Stomach (tissue), 9 donors: ENCODE data around the gene PPARA. TPM values are rescaled to one million over a fixed set of nuclear protein-coding genes. Genes with fewer than 3 reads are reported as not detected.
A peak's percentile ranks its signal among the peaks of the same experiment; 100 is the strongest.

ENCODE experiments used
- DNase-seq, 2 donors: peaks; one replicate each; pipeline versions ENCODE4 v3.0.0 to v3.0.0-alpha.2; 2013 to 2019
- H3K27ac ChIP-seq, 5 donors: fragments of 200-600 bp in 4 of 5; sonication (generic) in 4 of 5; one replicate each; pipeline ENCODE4 v1.5.1; 2013 to 2019; ENCODE audit warnings: mild to moderate bottlenecking in 1 of 5, moderate library complexity in 1 of 5
- H3K27me3 ChIP-seq, 3 donors: fragments of 200-600 bp; sonication (generic); one replicate each; pipeline ENCODE4 v1.5.1; 2017 to 2019; ENCODE audit warnings: mixed run types in 1 of 3
- H3K36me3 ChIP-seq, 4 donors: fragments of 200-600 bp; sonication (generic); 1 replicate in 3 of 4; 2 replicates in 1 of 4; pipeline ENCODE4 v1.5.1; 2016 to 2019
- H3K4me1 ChIP-seq, 4 donors: fragments of 200-600 bp; sonication (generic); one replicate each; pipeline ENCODE4 v1.5.1; 2016 to 2019
- H3K4me3 ChIP-seq, 4 donors: fragments of 200-600 bp; sonication (generic) in 3 of 4; one replicate each; pipeline ENCODE4 v1.5.1; 2016 to 2019; ENCODE audit warnings: mild to moderate bottlenecking in 1 of 4
- H3K9me3 ChIP-seq, 4 donors: fragments of 200-600 bp; sonication (generic); one replicate each; pipeline ENCODE4 v1.5.1; 2016 to 2019
- CTCF ChIP-seq, 7 experiments: fragments of 450-650 bp in 4 of 7; fragments of 200-600 bp in 3 of 7; sonication (generic) in 3 of 7; IDR thresholded peaks; one replicate each; pipeline ENCODE4 v1.5.1; 2016 to 2019; ENCODE audit warnings: antibody characterized with exemption in 7 of 7, control low read depth in 2 of 7, mild to moderate bottlenecking in 1 of 7
- EP300 ChIP-seq: sonication (generic); formaldehyde crosslinking; IDR thresholded peaks from one replicate; pipeline ENCODE4 v1.6.1; 2017; ENCODE audit warnings: antibody characterized with exemption
- POLR2A ChIP-seq, 4 donors: fragments of 450-650 bp; IDR thresholded peaks; one replicate each; pipeline ENCODE4 v1.6.1; 2016; ENCODE audit warnings: antibody characterized with exemption in 4 of 4, control low read depth in 2 of 4, mild to moderate bottlenecking in 1 of 4, moderate library complexity in 1 of 4
- POLR2AphosphoS5 ChIP-seq, 3 donors: sonication (generic); formaldehyde crosslinking; IDR thresholded peaks; one replicate each; pipeline ENCODE4 v1.6.1; 2016; ENCODE audit warnings: antibody characterized with exemption in 3 of 3
- WGBS, 5 donors: extraction: QIAGEN DNeasy Blood & Tissue Kit in 3 of 5; methylation state at CpG; one replicate each; pipeline versions ENCODE4 v1.1.5 to v1.1.7; 2013 to 2018; 5-methylcytosine and 5-hydroxymethylcytosine counted together
- intact Hi-C: fragments of 100-400 bp; cut with DNase I; formaldehyde crosslinking; loops from one replicate; pipeline ENCODE4 v1.15.1; 2023; ENCODE audit warnings: low total_unique reads
- polyA plus RNA-seq, 3 donors: library from polyadenylated mRNA; stranded (reverse); fragments of 200-250 nt; gene quantifications; one replicate each; pipeline ENCODE4 v1.2.3, GENCODE V29; 2013
- total RNA-seq, 5 donors: library from RNA; depleted of rRNA; stranded (reverse); fragments of >200 nt; gene quantifications; one replicate each; pipeline versions ENCODE4 v1.1.0 to v1.2.3, GENCODE V29; 2014 to 2016
- donor health status: healthy with polysubstance abuse.
- donor health status: Bipolar disorder and iron deficiency.
- donor health status: healthy.

The PPARA gene
- total and polyA plus RNA-seq, 8 donors: 3.4 to 28.8 (median 11.6) TPM

DNA sequence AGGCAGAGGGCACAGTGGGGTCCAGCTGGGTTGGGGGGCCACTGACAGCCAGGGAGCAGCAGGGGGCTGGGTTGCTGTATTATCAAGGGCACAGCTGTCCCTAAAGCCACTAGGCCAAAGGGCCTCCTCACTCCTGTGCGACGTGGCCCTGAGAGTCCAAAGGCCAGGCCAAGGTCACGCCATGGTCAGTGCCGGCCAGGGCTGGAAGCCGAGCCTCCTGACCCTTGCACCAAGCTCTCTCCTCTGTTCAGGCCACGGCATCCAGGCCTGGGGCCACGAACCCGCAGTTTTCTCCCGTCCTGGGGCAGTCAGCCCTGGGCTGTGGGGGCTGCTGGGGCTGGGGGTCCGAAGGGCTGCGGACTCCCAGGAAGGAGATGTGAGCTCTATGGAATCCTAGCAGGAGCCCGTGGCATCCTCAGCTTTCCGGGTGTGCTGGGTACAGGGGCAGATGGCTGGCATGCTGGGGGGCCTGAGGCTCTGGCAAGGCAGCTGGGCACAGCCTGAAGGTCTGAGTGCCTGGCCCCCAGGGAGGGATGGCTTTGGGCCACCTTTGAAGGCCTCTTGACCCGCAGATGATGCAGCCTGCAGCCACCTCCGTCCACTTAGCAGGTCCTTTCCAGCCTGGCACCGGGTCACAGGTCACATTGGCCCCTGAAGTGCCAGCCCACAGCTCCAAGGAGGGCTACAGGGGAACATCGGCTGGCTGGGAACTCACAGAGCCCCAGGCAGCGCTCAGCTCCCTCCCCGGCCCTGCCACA, 17.3 kb upstream of the PPARA start:
- H3K36me3 ChIP-seq: no peaks in the 10 kb centered on the region
- 84 to 89% (median 88%) methylated on average over 8 to 19 of the region's 19 CpGs for WGBS, 5 donors
- H3K4me3 ChIP-seq: no peak overlapping the region
- no peak overlapping the region for H3K27ac ChIP-seq
- H3K9me3 ChIP-seq: no peaks in the 10 kb centered on the region
- intact Hi-C loops: no loop called here
- H3K27me3 ChIP-seq: no peaks in the 10 kb centered on the region
- no peak for DNase-seq
- no peak for TF ChIP-seq POLR2AphosphoS5 (IDR thresholded peaks at IDR 0.05)
- TF ChIP-seq POLR2A (IDR thresholded peaks at IDR 0.05): no peak
- TF ChIP-seq CTCF (IDR thresholded peaks at IDR 0.05): no peak
- TF ChIP-seq EP300: no peak
- H3K4me1 ChIP-seq: peaks cover 0 to 10% (median 0%) of the 10 kb centered on the region in 4 donors

GRCh38 chr22:46133588-46133855, 16.8 kb upstream of the PPARA start:
- Histone ChIP-seq H3K27me3 (no peaks in the 10 kb centered on the region), H3K9me3 (no peaks in the 10 kb centered on the region), H3K36me3 (no peaks in the 10 kb centered on the region), H3K4me3 (no peak overlapping the region), H3K27ac (no peak overlapping the region), H3K4me1 (peaks cover 0 to 10% (median 0%) of the 10 kb centered on the region in 4 donors)
- 87 to 92% (median 90%) methylated on average over 4 of the region's 4 CpGs for WGBS, 5 donors
- DNase-seq: no peak
- TF ChIP-seq POLR2AphosphoS5 (IDR thresholded peaks at IDR 0.05) (no peak), EP300 (no peak), POLR2A (IDR thresholded peaks at IDR 0.05) (no peak), CTCF (IDR thresholded peaks at IDR 0.05) (no peak)
- intact Hi-C loops: no loop called here

GRCh38 chr22:46134111-46134705, 16.1 kb upstream of the PPARA start:
- TF ChIP-seq POLR2A (IDR thresholded peaks at IDR 0.05) (no peak), CTCF (IDR thresholded peaks at IDR 0.05) (no peak), EP300 (no peak), POLR2AphosphoS5 (IDR thresholded peaks at IDR 0.05) (no peak)
- Histone ChIP-seq H3K36me3 (no peaks in the 10 kb centered on the region), H3K4me1 (peaks cover 0 to 10% (median 0%) of the 10 kb centered on the region in 4 donors), H3K27me3 (no peaks in the 10 kb centered on the region), H3K9me3 (no peaks in the 10 kb centered on the region), H3K27ac (no peak overlapping the region), H3K4me3 (no peak overlapping the region)
- WGBS, 5 donors: 83 to 92% (median 87%) methylated on average over 13 to 15 of the region's 15 CpGs
- peak in 1 of 2 donors; percentile 1 for DNase-seq
- intact Hi-C loops: no loop called here

GRCh38 chr22:46135611-46136485, 14.5 kb upstream of the PPARA start:
- no peaks in the 10 kb centered on the region for H3K27me3 ChIP-seq
- intact Hi-C loops: no loop called here
- no peaks in the 10 kb centered on the region for H3K36me3 ChIP-seq
- no peaks in the 10 kb centered on the region for H3K9me3 ChIP-seq
- DNase-seq: peak in 1 of 2 donors; percentile 2
- 83 to 87% (median 85%) methylated on average over 26 of the region's 26 CpGs for WGBS, 5 donors
- peaks cover 0 to 5% (median 0%) of the 10 kb centered on the region in 4 donors for H3K4me1 ChIP-seq
- no peak overlapping the region for H3K4me3 ChIP-seq
- TF ChIP-seq POLR2A (IDR thresholded peaks at IDR 0.05): no peak
- TF ChIP-seq POLR2AphosphoS5 (IDR thresholded peaks at IDR 0.05): no peak
- no peak for TF ChIP-seq CTCF (IDR thresholded peaks at IDR 0.05)
- no peak for TF ChIP-seq EP300
- H3K27ac ChIP-seq: no peak overlapping the region
